Measurements from ENCODE around the gene SLC5A12.

Gene SLC5A12

GRCh38 chr11:26719289-26719973 lies 2.4 kb downstream of the SLC5A12 start:
- no peak for DNase-seq

- no peak for DNase-seq
These were observed 4.1 kb downstream of the SLC5A12 start for GRCh38 chr11:26717771-26718170.

- no peak for DNase-seq
These were observed 6.7 kb downstream of the SLC5A12 start for GRCh38 chr11:26715133-26715532.

GRCh38 chr11:26712497-26712896 lies 9.4 kb downstream of the SLC5A12 start:
- DNase-seq, result no peak

- no peak for DNase-seq
These were observed 11.4 kb downstream of the SLC5A12 start for GRCh38 chr11:26710489-26710888.

- DNase-seq, result no peak
These were observed 13.0 kb downstream of the SLC5A12 start for GRCh38 chr11:26708736-26709456.

GRCh38 chr11:26706181-26706580 lies 15.7 kb downstream of the SLC5A12 start:
- no peak for DNase-seq

- DNase-seq, result no peak
These were observed 17.6 kb downstream of the SLC5A12 start for GRCh38 chr11:26704249-26704648.

GRCh38 chr11:26703411-26704191 lies 18.3 kb downstream of the SLC5A12 start:
- DNase-seq, result no peak

GRCh38 chr11:26702406-26702805 lies 19.5 kb downstream of the SLC5A12 start:
- DNase-seq, result no peak

- DNase-seq, result no peak
These were observed 21.2 kb downstream of the SLC5A12 start for GRCh38 chr11:26700574-26701235.

- no peak for DNase-seq
These were observed 23.6 kb downstream of the SLC5A12 start for GRCh38 chr11:26698224-26698623.

- no peak for DNase-seq
These were observed 25.5 kb downstream of the SLC5A12 start for GRCh38 chr11:26696330-26696729.

GRCh38 chr11:26688701-26689100 lies 33.2 kb downstream of the SLC5A12 start:
- no peak for DNase-seq

- no peak for DNase-seq
These were observed 34.5 kb downstream of the SLC5A12 start for GRCh38 chr11:26687351-26687750.

GRCh38 chr11:26677566-26677965 lies 44.3 kb downstream of the SLC5A12 start:
- DNase-seq, result no peak

- no peak for DNase-seq
These were observed 45.2 kb downstream of the SLC5A12 start for GRCh38 chr11:26676641-26677040.

- no peak for DNase-seq
These were observed 46.5 kb downstream of the SLC5A12 start for GRCh38 chr11:26675233-26675928.

GRCh38 chr11:26665946-26666345 lies 55.9 kb downstream of the SLC5A12 start:
- DNase-seq, result no peak

GRCh38 chr11:26665036-26665435 lies 56.8 kb downstream of the SLC5A12 start:
- no peak for DNase-seq

GRCh38 chr11:26662916-26663315 lies 58.9 kb downstream of the SLC5A12 start:
- DNase-seq, result no peak

- DNase-seq, result no peak
These were observed 66.6 kb downstream of the SLC5A12 start for GRCh38 chr11:26655287-26655686.

- DNase-seq, result no peak
These were observed 69.9 kb downstream of the SLC5A12 start for GRCh38 chr11:26651916-26652315.
